Effector memory CD8-positive, alpha-beta T cell (primary cell): Measurements from ENCODE around the gene CHI3L1.

ENCODE experiments used
- ATAC-seq: fragments of 150-1000 bp; cut with Tn5 transposase; replicated peaks from 2 replicates; pipeline ENCODE4 v1.10.0; 2021; ENCODE audit warnings: mild to moderate bottlenecking, moderate library complexity
- DNase-seq, 3 experiments: peaks; one replicate each; pipeline ENCODE4 v3.0.0; 2021
- H3K27ac Mint-ChIP-seq, 2 donors: one replicate each; pipeline ENCODE4 v1.8.0; 2022; ENCODE audit warnings: mild to moderate bottlenecking in 2 of 2, mixed read lengths in 2 of 2, moderate library complexity in 2 of 2
- H3K27me3 Mint-ChIP-seq, 2 donors: one replicate each; pipeline ENCODE4 v1.8.0; 2022; ENCODE audit warnings: mixed read lengths in 2 of 2
- H3K36me3 Mint-ChIP-seq: one replicate; pipeline ENCODE4 v1.8.0; 2022; ENCODE audit warnings: mild to moderate bottlenecking, moderate library complexity, mixed read lengths; ENCODE audit not compliant: insufficient read depth
- H3K4me1 Mint-ChIP-seq, 2 donors: one replicate each; pipeline ENCODE4 v1.8.0; 2022; ENCODE audit warnings: low read depth in 2 of 2, mixed read lengths in 2 of 2
- H3K4me3 Mint-ChIP-seq, 2 donors: one replicate each; pipeline ENCODE4 v1.8.0; 2022; ENCODE audit warnings: mild to moderate bottlenecking in 2 of 2, mixed read lengths in 2 of 2, moderate library complexity in 2 of 2
- H3K9me3 Mint-ChIP-seq, 2 donors: one replicate each; pipeline ENCODE4 v1.8.0; 2022; ENCODE audit warnings: mixed read lengths in 2 of 2

CHI3L1 gene

GRCh38 chr1:203143641-203144040 lies 42.9 kb downstream of the CHI3L1 start:
- Mint-ChIP-seq H3K27ac (no peak overlapping the region), H3K36me3 (peaks cover 3% of the 10 kb centered on the region), H3K4me3 (no peak overlapping the region), H3K4me1 (no peaks in the 10 kb centered on the region), H3K27me3 (peaks cover 10 to 31% of the 10 kb centered on the region in 2 donors), H3K9me3 (no peaks in the 10 kb centered on the region)
- ATAC-seq (no peak), DNase-seq (no peak)

- no peaks in the 10 kb centered on the region for H3K4me1 Mint-ChIP-seq
- peaks cover 3% of the 10 kb centered on the region for H3K36me3 Mint-ChIP-seq
- H3K9me3 Mint-ChIP-seq: no peaks in the 10 kb centered on the region
- H3K27ac Mint-ChIP-seq: no peak overlapping the region
- DNase-seq: no peak
- peaks cover 10 to 31% of the 10 kb centered on the region in 2 donors for H3K27me3 Mint-ChIP-seq
- H3K4me3 Mint-ChIP-seq: no peak overlapping the region
- ATAC-seq: no peak
Observed at GRCh38 chr1:203142684-203143408, 43.7 kb downstream of the CHI3L1 start.

GRCh38 chr1:203142124-203142523 lies 44.4 kb downstream of the CHI3L1 start:
- ATAC-seq (no peak), DNase-seq (no peak)
- H3K4me3 Mint-ChIP-seq: no peak overlapping the region
- no peaks in the 10 kb centered on the region for H3K36me3 Mint-ChIP-seq
- H3K27ac Mint-ChIP-seq: no peak overlapping the region
- no peaks in the 10 kb centered on the region for H3K4me1 Mint-ChIP-seq
- H3K27me3 Mint-ChIP-seq: peaks cover 13 to 35% of the 10 kb centered on the region in 2 donors
- H3K9me3 Mint-ChIP-seq: no peaks in the 10 kb centered on the region

GRCh38 chr1:203140743-203141520 lies 45.6 kb downstream of the CHI3L1 start:
- no peak for ATAC-seq
- Mint-ChIP-seq H3K9me3 (no peaks in the 10 kb centered on the region), H3K4me3 (no peak overlapping the region), H3K27ac (no peak overlapping the region), H3K4me1 (peaks cover 2 to 3% of the 10 kb centered on the region in 2 donors), H3K36me3 (no peaks in the 10 kb centered on the region), H3K27me3 (peaks cover 21 to 46% of the 10 kb centered on the region in 2 donors)
- DNase-seq: no peak

- ATAC-seq: no peak
- no peaks in the 10 kb centered on the region for H3K9me3 Mint-ChIP-seq
- H3K4me3 Mint-ChIP-seq: no peak overlapping the region
- H3K27me3 Mint-ChIP-seq: peaks cover 24 to 39% of the 10 kb centered on the region in 2 donors
- no peak overlapping the region for H3K27ac Mint-ChIP-seq
- no peak for DNase-seq
- H3K4me1 Mint-ChIP-seq: peaks cover 5% of the 10 kb centered on the region in 2 donors
- H3K36me3 Mint-ChIP-seq: no peaks in the 10 kb centered on the region
Observed at GRCh38 chr1:203139976-203140475, 46.5 kb downstream of the CHI3L1 start.

GRCh38 chr1:203138066-203138465 lies 48.4 kb downstream of the CHI3L1 start:
- Mint-ChIP-seq H3K36me3 (no peaks in the 10 kb centered on the region), H3K27me3 (peaks cover 24 to 37% of the 10 kb centered on the region in 2 donors), H3K9me3 (no peaks in the 10 kb centered on the region), H3K4me1 (peaks cover 5% of the 10 kb centered on the region in 2 donors), H3K27ac (no peak overlapping the region), H3K4me3 (no peak overlapping the region)
- ATAC-seq (no peak), DNase-seq (no peak)

- Mint-ChIP-seq H3K36me3 (no peaks in the 10 kb centered on the region), H3K4me3 (no peak overlapping the region), H3K27me3 (peaks cover 18 to 35% of the 10 kb centered on the region in 2 donors), H3K4me1 (peaks cover 5% of the 10 kb centered on the region in 2 donors), H3K9me3 (no peaks in the 10 kb centered on the region), H3K27ac (no peak overlapping the region)
- DNase-seq (no peak), ATAC-seq (no peak)
Observed at GRCh38 chr1:203137324-203137723, 49.2 kb downstream of the CHI3L1 start.

- Mint-ChIP-seq H3K4me1 (peaks cover 5% of the 10 kb centered on the region in 2 donors), H3K9me3 (no peaks in the 10 kb centered on the region), H3K27ac (no peak overlapping the region), H3K4me3 (no peak overlapping the region), H3K27me3 (peaks cover 16 to 37% of the 10 kb centered on the region in 2 donors), H3K36me3 (no peaks in the 10 kb centered on the region)
- no peak for DNase-seq
- ATAC-seq: no peak
Observed at GRCh38 chr1:203136409-203137042, 50.0 kb downstream of the CHI3L1 start.

- H3K4me1 Mint-ChIP-seq: peaks cover 5% of the 10 kb centered on the region in 2 donors
- DNase-seq: no peak
- H3K9me3 Mint-ChIP-seq: no peaks in the 10 kb centered on the region
- no peak overlapping the region for H3K27ac Mint-ChIP-seq
- H3K4me3 Mint-ChIP-seq: no peak overlapping the region
- H3K27me3 Mint-ChIP-seq: peaks cover 20 to 41% of the 10 kb centered on the region in 2 donors
- no peak for ATAC-seq
- H3K36me3 Mint-ChIP-seq: no peaks in the 10 kb centered on the region
Observed at GRCh38 chr1:203135636-203136305, 50.7 kb downstream of the CHI3L1 start.

GRCh38 chr1:203133970-203134725 lies 52.4 kb downstream of the CHI3L1 start:
- peaks cover 5% of the 10 kb centered on the region in 2 donors for H3K4me1 Mint-ChIP-seq
- no peak overlapping the region for H3K4me3 Mint-ChIP-seq
- no peaks in the 10 kb centered on the region for H3K36me3 Mint-ChIP-seq
- H3K27me3 Mint-ChIP-seq: peaks cover 34 to 57% of the 10 kb centered on the region in 2 donors
- ATAC-seq (no peak), DNase-seq (no peak)
- H3K27ac Mint-ChIP-seq: no peak overlapping the region
- no peaks in the 10 kb centered on the region for H3K9me3 Mint-ChIP-seq

GRCh38 chr1:203131548-203132200 lies 54.8 kb downstream of the CHI3L1 start:
- H3K4me3 Mint-ChIP-seq: no peak overlapping the region
- H3K4me1 Mint-ChIP-seq: peaks cover 11 to 16% of the 10 kb centered on the region in 2 donors
- no peaks in the 10 kb centered on the region for H3K36me3 Mint-ChIP-seq
- ATAC-seq (no peak), DNase-seq (no peak)
- H3K27ac Mint-ChIP-seq: no peak overlapping the region
- H3K9me3 Mint-ChIP-seq: no peaks in the 10 kb centered on the region
- peaks cover 51 to 74% of the 10 kb centered on the region in 2 donors for H3K27me3 Mint-ChIP-seq

- no peaks in the 10 kb centered on the region for H3K36me3 Mint-ChIP-seq
- DNase-seq (no peak), ATAC-seq (no peak)
- peaks cover 55 to 76% of the 10 kb centered on the region in 2 donors for H3K27me3 Mint-ChIP-seq
- no peaks in the 10 kb centered on the region for H3K9me3 Mint-ChIP-seq
- H3K4me1 Mint-ChIP-seq: peaks cover 6 to 11% of the 10 kb centered on the region in 2 donors
- H3K4me3 Mint-ChIP-seq: no peak overlapping the region
- no peak overlapping the region for H3K27ac Mint-ChIP-seq
Observed at GRCh38 chr1:203130358-203130985, 56.0 kb downstream of the CHI3L1 start.
